PC-3 (cell line): ENCODE results near the gene AGO3.

Experiments used
- CTCF ChIP-seq: fragments of 300-600 bp; sonication (generic); conservative IDR thresholded peaks from 2 replicates; pipeline ENCODE4 v1.5.1; 2017; ENCODE audit warnings: antibody characterized with exemption, low read depth, mild to moderate bottlenecking, low read length
- EZH2 ChIP-seq: fragments of 300-600 bp; sonication (generic); IDR thresholded peaks from one replicate; pipeline ENCODE4 v1.6.1; 2017; ENCODE audit warnings: antibody characterized with exemption, mild to moderate bottlenecking, low read length; ENCODE audit not compliant: unreplicated experiment
- EZH2phosphoT487 ChIP-seq: fragments of 300-600 bp; sonication (generic); IDR thresholded peaks from 2 replicates; pipeline ENCODE4 v1.6.1; 2018; ENCODE audit warnings: mild to moderate bottlenecking, antibody characterized with exemption, low read length, borderline replicate concordance

DNA sequence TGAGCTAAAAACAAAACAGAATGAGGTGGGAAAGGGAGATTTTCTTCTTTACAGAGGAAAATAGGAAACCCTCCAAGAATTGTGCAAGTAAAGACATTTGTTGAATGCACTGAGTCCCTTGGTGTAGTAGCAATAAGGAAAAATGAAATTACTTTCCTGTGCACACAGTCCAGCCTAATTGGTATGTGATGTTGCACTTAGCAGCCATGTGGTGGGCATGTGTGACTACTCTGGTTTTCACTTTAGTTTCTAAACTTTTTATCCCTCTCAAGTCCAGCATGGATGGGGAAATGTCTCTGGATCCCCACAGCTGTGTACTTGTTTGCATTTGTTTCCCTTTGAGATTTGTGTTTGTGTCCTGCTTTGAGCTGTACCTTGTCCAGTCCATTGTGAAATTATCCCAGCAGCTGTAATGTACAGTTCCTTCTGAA is 7.1 kb upstream of the AGO3 start:
- no peak for TF ChIP-seq CTCF
- TF ChIP-seq EZH2phosphoT487 = no peak
- TF ChIP-seq EZH2 = no peak
